HEK293T (cell line): ENCODE results near the gene RCL1.

Source experiments
- CTCF ChIA-PET: fragments of 350-600 bp; formaldehyde crosslinking; extraction: SDS; loops from one replicate; lab custom pipeline; 2021; ENCODE audit warnings: antibody characterized with exemption, inconsistent platforms; lab: Yijun Ruan, JAX
- POLR2A ChIA-PET: fragments of 350-600 bp; formaldehyde crosslinking; extraction: SDS; loops from one replicate; lab custom pipeline; 2020; ENCODE audit warnings: antibody characterized with exemption, inconsistent platforms; lab: Yijun Ruan, JAX
- DNase-seq: peaks from one replicate; pipeline ENCODE4 v3.0.0; 2012; ENCODE audit warnings: mixed read lengths; ENCODE audit errors: extremely low spot score
- ARNT ChIP-seq: fragments of 450-650 bp; IDR thresholded peaks from 2 replicates; pipeline ENCODE4 v1.6.1; 2017; ENCODE audit warnings: mild to moderate bottlenecking
- BHLHE40 ChIP-seq: fragments of 450-650 bp; IDR thresholded peaks from 2 replicates; pipeline ENCODE4 v1.6.1; 2016; ENCODE audit warnings: mild to moderate bottlenecking, moderate library complexity, borderline replicate concordance
- CTBP1 ChIP-seq: fragments of 450-650 bp; IDR thresholded peaks from 2 replicates; pipeline ENCODE4 v1.6.1; 2016; ENCODE audit warnings: borderline replicate concordance
- ELF4 ChIP-seq: fragments of 450-650 bp; IDR thresholded peaks from 2 replicates; pipeline ENCODE4 v1.6.1; 2017; ENCODE audit warnings: antibody characterized with exemption
- FOXA1 ChIP-seq: fragments of 450-650 bp; IDR thresholded peaks from 2 replicates; pipeline ENCODE4 v1.6.1; 2016; ENCODE audit warnings: mild to moderate bottlenecking
- FOXK2 ChIP-seq: fragments of 450-650 bp; IDR thresholded peaks from 2 replicates; pipeline ENCODE4 v1.6.1; 2016; ENCODE audit warnings: mild to moderate bottlenecking
- FOXM1 ChIP-seq: fragments of 450-650 bp; IDR thresholded peaks from 2 replicates; pipeline ENCODE4 v1.6.1; 2017; ENCODE audit warnings: mild to moderate bottlenecking, borderline replicate concordance
- HDGF ChIP-seq: fragments of 450-650 bp; IDR thresholded peaks from 2 replicates; pipeline ENCODE4 v1.6.1; 2017; ENCODE audit warnings: antibody characterized with exemption, borderline replicate concordance
- L3MBTL2 ChIP-seq: fragments of 450-650 bp; conservative IDR thresholded peaks from 2 replicates; pipeline ENCODE4 v1.6.1; 2016; ENCODE audit warnings: mild to moderate bottlenecking
- LEF1 ChIP-seq: fragments of 450-650 bp; IDR thresholded peaks from 2 replicates; pipeline ENCODE4 v1.6.1; 2017; ENCODE audit warnings: mild to moderate bottlenecking, borderline replicate concordance
- NFRKB ChIP-seq: fragments of 450-650 bp; IDR thresholded peaks from 2 replicates; pipeline ENCODE4 v1.6.1; 2016; ENCODE audit warnings: mild to moderate bottlenecking, moderate library complexity
- PKNOX1 ChIP-seq: fragments of 450-650 bp; IDR thresholded peaks from 2 replicates; pipeline ENCODE4 v1.6.1; 2016
- SP1 ChIP-seq: fragments of 450-650 bp; IDR thresholded peaks from 2 replicates; pipeline ENCODE4 v1.6.1; 2017
- SUZ12 ChIP-seq: fragments of 450-650 bp; IDR thresholded peaks from 2 replicates; pipeline ENCODE4 v1.6.1; 2016; ENCODE audit warnings: mild to moderate bottlenecking
- TARDBP ChIP-seq: fragments of 450-650 bp; IDR thresholded peaks from 2 replicates; pipeline ENCODE4 v1.6.1; 2016
- ZNF384 ChIP-seq: fragments of 450-650 bp; IDR thresholded peaks from 2 replicates; pipeline ENCODE4 v1.6.1; 2016

The RCL1 gene

GRCh38 chr9:4821133-4821532 lies 28.4 kb downstream of the RCL1 start:
- no peak for TF ChIP-seq LEF1
- TF ChIP-seq HDGF: no peak
- TF ChIP-seq NFRKB: no peak
- TF ChIP-seq CTBP1: no peak
- TF ChIP-seq L3MBTL2: no peak
- TF ChIP-seq ARNT: no peak
- no peak for TF ChIP-seq TARDBP
- TF ChIP-seq FOXM1: no peak
- TF ChIP-seq PKNOX1: no peak
- POLR2A ChIA-PET: no interaction called here

GRCh38 chr9:4822057-4822456 lies 29.3 kb downstream of the RCL1 start:
- TF ChIP-seq CTBP1: no peak
- no peak for TF ChIP-seq ELF4
- TF ChIP-seq L3MBTL2: no peak
- TF ChIP-seq ZNF384: no peak
- TF ChIP-seq FOXM1: no peak
- no peak for TF ChIP-seq PKNOX1
- no peak for TF ChIP-seq NFRKB
- TF ChIP-seq TARDBP: no peak
- no peak for TF ChIP-seq HDGF
- no peak for TF ChIP-seq ARNT
- TF ChIP-seq LEF1: no peak
- no peak for TF ChIP-seq SUZ12
- no peak for TF ChIP-seq FOXK2
- no peak for TF ChIP-seq SP1
- TF ChIP-seq FOXA1: no peak
- TF ChIP-seq BHLHE40: no peak
- ChIA-PET CTCF (no interaction called here), POLR2A (interaction anchor here (0.9 kb wide), 1 partner anchor 79 kb away, joined by 4 read pairs; no protein-coding TSS in a partner anchor)
- no peak for DNase-seq

More at GRCh38 chr9:4821133-4821532, 28.4 kb downstream of the RCL1 start:
- CTCF ChIA-PET: no interaction called here
- no peak for DNase-seq

GRCh38 chr9:4826417-4827166 lies 33.8 kb downstream of the RCL1 start:
- ChIA-PET POLR2A (no interaction called here), CTCF (interaction anchor here (0.7 kb wide), 1 partner anchor 77 kb away, joined by 4 read pairs; no protein-coding TSS in a partner anchor)
- DNase-seq: no peak
- no peak for TF ChIP-seq SP1
- TF ChIP-seq ARNT: no peak
- TF ChIP-seq HDGF: no peak
- no peak for TF ChIP-seq PKNOX1
- TF ChIP-seq FOXK2: no peak
- TF ChIP-seq CTBP1: no peak
- no peak for TF ChIP-seq ZNF384
- TF ChIP-seq L3MBTL2: no peak
- TF ChIP-seq FOXA1: no peak
- no peak for TF ChIP-seq BHLHE40
- TF ChIP-seq FOXM1: no peak
- no peak for TF ChIP-seq SUZ12
- no peak for TF ChIP-seq ELF4
- no peak for TF ChIP-seq LEF1
- TF ChIP-seq NFRKB: no peak

- DNase-seq: no peak
- ChIA-PET CTCF (no interaction called here), POLR2A (no interaction called here)
- TF ChIP-seq BHLHE40 (no peak), HDGF (no peak), SUZ12 (no peak), FOXA1 (no peak), NFRKB (no peak), ARNT (no peak), ZNF384 (no peak), FOXM1 (no peak), TARDBP (no peak), L3MBTL2 (no peak), CTBP1 (no peak), LEF1 (no peak), SP1 (no peak)
Observed at GRCh38 chr9:4827224-4827623, 34.5 kb downstream of the RCL1 start.

GRCh38 chr9:4828761-4829160 lies 36.0 kb downstream of the RCL1 start:
- TF ChIP-seq FOXK2: no peak
- no peak for TF ChIP-seq ARNT
- no peak for TF ChIP-seq PKNOX1
- no peak for TF ChIP-seq L3MBTL2
- no peak for TF ChIP-seq NFRKB
- TF ChIP-seq SP1: no peak
- TF ChIP-seq CTBP1: no peak
- CTCF ChIA-PET: no interaction called here
- DNase-seq: no peak
- POLR2A ChIA-PET: interaction anchor here (0.7 kb wide), 1 partner anchor 36 kb away, joined by 3 read pairs; the partner anchor contains the start of gene RCL1
